NOMO-1 treated with DMSO at 0.1 percent for 48 hours (cell line): ENCODE data around the gene NDUFB3.
"Not testable (repeated sequence)": the region's sequence is repeated elsewhere in the genome, so short reads cannot be mapped to it uniquely, and the experiment has no call there.

Experiments used
- DNase-seq: peaks from one replicate; lab custom pipeline; 2025; ENCODE audit not compliant: unreplicated experiment; lab: John Stamatoyannopoulos, UW

The NDUFB3 gene

DNA sequence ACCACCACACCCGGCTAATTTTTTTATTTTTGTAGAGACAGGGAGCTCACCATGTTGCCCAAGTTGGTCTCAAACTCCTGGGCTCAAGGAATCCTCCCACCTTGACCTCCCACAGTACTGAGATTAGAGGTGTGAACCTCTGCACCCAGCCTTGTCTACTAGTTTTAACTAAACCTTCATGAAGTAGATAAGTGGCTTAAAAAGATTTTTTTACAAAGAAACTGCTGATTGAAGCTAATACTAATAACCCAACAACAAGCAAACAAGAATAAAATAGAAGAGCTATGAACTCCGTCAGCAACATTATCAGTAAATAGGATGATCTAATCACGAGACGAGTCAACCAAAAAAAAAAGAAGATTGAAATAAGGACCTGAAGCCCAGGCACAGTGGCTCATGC, 18.8 kb downstream of the NDUFB3 start:
- DNase-seq, result no peak

DNA sequence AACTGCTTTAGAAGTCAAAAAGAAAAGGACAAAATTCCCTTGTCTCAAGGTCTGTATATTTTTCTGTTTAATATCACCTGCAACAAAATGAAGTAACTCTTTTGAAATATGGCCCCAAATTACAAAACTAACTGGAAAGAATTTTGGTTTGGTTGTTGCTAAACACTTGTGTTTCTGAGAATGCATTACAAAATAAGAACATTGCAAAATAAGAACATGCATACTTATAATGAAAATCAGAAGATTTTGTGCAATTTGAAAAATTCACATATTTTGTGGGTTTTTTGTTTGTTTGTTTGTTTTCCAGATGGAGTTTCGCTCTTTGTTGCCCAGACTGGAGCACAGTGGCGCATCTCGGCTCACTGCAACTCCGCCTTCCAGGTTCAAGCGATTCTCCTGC, 21.8 kb downstream of the NDUFB3 start:
- DNase-seq, result peak; percentile 62

DNA sequence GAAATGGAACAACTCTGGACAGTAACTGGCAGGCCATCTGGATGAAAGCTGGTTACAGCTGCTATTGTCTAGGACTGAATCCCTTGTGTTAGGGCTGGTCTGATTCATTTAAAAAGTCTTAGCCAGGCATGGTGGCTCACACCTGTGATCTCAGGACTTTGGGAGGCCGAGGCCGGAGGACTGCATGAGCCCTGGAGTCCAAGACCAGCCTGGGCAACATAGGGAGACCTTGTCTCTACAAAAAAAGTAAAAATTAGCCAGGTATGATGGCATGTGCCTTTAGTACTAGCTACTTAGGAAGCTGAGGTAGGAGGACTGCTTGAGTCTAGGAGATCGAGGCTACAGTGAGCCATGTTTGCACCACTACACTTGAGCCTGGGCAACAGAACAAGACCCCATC, 28.7 kb downstream of the NDUFB3 start:
- DNase-seq, result no peak

DNA sequence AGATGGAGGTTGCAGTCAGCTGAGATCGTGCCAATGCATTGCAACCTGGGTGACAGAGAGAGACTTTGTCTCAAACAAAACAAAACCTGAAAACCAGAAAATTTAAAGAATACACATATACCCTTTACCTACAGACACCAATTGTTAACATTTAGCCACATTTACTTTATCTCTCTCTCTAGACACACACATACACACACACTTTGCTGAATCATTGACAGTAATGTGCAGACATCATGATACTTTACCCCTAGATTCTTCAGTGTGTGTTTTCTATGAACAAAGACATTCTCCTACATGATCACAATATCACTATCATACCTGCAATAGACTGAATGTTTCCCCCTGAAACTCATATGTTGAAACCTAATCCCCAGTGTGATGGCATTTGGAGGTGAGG, 34.0 kb downstream of the NDUFB3 start:
- no peak for DNase-seq

DNA sequence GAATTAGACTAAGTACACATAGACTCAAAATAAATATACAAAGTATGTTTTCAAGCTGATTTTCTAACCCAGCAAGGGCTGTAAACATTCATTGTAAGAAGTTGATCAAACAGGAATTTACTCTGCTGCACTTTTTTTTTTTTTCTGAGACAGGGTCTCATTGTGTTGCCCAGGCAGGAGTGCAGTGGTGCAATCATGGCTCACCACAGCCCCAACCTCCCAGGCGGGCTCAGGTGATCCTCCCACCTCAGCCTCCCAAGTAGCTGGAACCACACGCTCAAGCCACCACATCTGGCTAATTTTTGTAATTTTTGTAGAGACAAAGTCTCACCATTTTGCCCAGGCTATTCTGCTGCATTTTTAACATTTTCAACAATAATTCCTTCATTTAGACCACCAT, 35.8 kb downstream of the NDUFB3 start:
- DNase-seq, result no peak

DNA sequence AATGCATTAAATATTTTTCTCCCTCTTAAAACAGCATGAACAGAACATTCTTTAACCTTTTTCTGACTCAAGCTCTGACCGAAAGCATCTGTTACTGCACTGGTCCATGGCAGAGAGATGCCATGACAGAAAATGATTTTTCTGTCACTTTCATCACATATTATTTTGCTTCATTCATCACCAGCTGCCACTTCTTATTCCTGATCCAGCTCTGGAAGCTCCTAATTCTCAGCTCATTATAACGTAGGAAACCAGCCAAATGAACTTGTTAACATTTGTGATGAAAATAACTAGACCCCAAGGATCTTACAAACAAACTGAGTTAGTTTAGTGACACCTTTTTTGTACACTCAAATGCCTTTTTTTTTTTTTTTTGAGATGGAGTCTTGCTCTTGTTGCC, 36.5 kb downstream of the NDUFB3 start:
- no peak for DNase-seq

DNA sequence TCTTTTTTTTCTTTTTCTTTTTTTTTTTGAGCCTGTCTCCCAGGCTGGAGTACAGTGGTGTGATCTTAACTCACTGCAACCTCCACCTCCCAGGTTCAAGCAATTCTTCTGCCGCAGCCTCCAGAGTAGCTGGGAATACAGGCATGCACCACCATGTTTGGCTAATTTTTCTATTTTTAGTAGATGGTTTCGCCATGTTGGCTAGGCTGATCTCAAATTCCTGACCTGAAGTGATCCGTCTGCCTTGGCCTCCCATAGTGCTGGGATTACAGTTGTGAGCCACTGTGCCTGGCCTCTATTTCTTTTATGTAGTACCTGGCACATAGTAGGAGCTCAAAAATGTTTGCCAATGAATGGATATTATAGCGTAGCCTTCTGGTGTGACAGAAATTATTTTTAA, 37.4 kb downstream of the NDUFB3 start:
- DNase-seq, result no peak

DNA sequence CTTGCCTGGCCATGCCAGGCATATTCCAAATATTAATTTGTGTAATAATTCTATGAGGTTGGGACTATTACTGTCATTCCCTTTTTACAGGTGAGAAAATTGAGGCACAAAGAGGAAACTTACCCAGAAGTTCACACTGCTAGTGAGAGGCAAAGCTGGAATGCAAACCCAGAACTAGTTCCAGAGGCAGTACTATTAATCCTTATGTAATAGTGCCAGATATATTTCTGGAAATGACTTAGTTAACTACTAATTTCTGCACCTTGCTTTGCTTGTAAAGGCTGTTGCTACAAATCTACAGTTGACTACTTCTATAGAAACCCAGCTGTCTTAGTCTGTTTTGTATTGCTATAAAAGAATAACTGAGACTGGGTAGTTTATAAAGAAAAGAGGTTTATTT, 38.8 kb downstream of the NDUFB3 start:
- DNase-seq, result no peak

DNA sequence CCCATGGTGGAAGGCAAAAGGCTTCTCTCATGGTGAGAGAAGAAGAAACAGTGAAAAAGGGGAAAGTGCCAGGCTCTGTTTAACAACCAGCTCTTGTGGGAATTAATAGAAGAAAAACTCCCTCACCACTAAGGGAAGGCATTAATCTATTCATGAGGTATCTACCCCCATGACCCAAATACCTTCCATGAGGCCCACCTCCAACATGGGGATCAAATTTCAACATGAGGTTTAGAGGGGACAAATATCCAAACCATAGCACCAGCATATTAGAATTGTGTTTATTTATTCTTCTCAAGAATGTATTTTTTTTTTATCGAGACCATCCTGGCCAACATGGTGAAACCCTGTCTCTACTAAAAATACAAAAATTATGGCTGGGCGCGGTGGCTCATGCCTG, 39.3 kb downstream of the NDUFB3 start:
- no peak for DNase-seq

DNA sequence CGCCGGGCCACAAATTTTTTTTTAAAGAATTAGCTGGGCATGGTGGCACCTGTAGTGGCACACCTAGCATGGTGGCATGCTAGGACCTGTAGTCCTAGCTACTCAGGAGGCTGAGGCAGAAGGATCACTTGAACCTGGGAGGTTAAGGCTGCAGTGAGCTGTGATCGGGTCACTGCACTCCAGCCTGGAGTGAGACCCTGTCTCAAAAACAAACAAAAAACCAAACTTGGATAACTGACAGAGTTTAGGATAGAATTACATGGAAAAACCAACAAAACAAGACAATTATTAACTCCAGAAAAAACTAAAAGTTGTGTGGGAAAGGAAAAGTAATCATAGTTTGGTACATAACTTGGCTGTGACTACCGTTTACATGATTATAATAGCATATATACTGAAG, 42.5 kb downstream of the NDUFB3 start:
- no peak for DNase-seq

DNA sequence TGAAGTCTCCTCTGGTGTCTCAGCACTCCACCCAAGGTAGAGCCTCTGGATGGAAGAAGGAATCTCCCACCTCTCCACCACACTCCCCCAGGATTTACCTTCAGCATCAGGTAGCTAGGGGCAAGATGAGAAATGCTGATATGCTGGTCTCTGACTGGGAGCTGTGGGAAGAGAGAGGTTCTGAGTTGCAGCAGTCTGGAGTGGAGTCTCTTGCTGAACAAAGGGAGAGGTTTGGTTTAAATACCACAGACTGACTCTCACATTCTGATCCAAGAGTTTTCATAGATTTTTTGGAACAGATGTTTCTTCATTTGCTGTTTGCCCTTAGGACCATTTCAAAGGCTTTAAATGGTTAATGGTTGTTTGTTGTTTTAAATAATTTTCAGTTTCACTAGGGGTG, 43.0 kb downstream of the NDUFB3 start:
- no peak for DNase-seq

DNA sequence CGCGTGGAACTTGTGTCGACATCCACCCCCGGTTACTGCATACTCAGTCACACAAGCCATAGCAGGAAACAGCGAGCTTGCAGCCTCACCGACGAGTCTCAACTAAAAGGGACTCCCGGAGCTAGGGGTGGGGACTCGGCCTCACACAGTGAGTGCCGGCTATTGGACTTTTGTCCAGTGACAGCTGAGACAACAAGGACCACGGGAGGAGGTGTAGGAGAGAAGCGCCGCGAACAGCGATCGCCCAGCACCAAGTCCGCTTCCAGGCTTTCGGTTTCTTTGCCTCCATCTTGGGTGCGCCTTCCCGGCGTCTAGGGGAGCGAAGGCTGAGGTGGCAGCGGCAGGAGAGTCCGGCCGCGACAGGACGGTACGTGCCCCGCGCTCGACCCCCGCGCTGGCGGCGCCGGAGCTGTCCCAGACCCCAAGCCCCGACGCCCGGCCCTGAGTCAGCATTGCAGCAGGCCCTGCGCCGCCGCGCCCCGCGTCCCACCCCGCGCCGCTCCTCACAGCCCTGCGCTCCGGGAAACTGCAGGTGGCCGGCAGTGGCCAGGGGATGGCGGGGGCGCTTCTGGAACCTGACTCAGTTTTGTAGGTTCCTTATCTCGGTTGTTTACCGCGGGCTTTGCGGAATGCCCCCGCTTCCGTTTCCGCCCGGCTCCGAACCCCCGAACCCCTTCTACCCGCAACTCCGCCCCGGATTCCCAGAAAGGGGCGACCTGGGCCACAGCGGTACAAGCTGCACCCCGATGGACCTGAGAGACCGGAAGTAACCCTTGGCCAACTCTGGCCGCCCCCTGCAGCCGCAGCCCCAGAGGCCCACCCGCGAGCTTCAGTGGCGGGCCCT, 44.5 kb downstream of the NDUFB3 start, which contains the start of gene CFLAR:
Gene CFLAR (plus strand): TSS at position 50 of the 844 bp plus-strand sequence. CDS start 13,702 bp downstream, outside the sequence.
- peak; percentile 67 for DNase-seq

DNA sequence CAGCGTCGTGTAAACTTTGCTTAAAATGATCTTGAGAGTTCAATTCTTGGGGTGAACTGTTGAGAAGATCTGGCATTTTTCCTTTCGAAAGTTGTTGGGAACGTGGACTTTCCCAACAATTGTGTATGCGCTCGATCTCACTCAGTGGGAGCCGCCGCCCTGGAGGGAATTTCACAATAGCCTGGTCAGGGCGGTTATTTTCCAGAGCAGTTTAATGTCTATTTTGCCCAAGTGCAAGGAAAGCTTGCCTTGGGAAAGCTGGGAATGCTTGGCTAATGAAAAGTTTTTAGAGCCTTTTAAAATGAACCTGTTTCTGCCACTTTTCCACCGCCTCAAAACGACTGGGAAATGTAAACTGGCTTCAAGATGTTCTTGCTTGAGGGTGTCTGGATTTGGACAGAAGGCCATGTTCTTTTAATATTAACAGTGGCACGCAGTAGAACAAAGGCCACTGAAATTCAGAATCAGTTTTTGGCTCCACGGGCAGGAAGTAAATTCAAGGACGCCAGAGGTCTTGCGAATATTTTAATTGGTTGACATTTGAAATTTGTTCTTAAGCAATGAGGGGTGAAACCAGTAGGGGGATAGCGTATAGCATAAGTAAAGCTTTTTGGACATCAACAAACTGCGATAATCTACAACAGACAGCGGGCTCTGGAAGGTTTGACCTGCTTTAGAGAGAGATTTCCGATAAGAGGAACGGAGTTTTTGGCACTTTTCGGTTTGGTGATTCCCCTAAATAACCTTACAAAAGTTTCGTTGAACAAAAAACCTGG, 45.3 kb downstream of the NDUFB3 start:
- peak; percentile 89 for DNase-seq

DNA sequence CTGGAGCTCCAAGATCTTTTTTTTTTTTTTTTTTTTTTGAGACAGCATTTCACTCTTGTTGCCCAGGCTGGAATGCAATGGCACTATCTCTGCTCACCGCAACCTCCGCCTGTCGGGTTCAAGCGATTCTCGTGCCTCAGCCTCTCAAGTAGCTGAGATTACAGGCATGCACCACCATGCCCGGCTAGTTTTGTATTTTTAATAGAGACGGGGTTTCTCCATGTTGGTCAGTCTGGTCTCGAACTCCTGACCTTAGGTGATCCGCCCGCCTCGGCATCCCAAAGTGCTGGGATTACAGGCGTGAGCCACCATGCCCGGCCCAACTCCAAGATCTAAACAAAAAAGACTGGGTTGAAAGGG, 45.9 kb downstream of the NDUFB3 start:
- not testable (repeated sequence) for DNase-seq

DNA sequence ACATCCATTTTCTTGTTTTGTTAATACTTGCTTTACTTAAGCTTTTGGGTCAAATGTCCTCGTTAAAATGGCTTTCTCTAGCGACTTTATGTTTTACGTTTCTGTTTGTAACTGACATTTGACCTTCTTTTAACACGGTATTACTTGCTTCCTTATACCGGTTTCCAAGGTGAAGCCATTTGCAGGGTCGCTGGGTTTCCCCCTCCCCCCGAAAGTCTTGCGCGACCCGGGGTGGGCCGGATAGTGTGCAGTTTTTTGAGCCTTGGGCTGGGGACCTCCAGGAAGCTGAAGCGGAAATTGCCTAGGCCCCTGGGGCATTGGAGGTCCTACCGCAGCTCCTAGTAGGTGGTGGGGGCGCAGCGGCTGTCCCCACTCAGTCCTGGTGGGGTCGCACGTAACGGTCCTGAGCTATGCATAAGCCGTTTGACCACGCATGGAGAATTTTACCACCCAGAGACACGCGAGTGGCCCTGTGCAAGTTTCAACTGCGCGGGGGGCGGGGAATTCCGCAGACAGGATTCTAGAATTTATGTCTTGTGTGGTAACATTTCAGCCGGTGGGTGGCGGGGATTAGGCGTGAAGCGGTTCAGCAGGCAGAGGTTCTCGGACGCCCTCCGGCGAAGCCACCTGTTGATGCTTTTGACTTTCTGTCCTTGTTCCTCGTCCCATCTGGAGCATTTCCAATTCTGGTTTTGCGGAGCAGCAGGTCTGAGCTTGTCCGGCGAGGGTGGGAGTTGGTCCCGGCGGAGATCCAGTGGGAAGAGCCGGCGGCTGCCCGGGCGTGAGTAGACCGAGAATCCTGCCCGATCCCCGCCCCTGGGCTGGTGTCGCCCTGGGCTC, 46.5 kb downstream of the NDUFB3 start:
- peak; percentile 85 for DNase-seq

DNA sequence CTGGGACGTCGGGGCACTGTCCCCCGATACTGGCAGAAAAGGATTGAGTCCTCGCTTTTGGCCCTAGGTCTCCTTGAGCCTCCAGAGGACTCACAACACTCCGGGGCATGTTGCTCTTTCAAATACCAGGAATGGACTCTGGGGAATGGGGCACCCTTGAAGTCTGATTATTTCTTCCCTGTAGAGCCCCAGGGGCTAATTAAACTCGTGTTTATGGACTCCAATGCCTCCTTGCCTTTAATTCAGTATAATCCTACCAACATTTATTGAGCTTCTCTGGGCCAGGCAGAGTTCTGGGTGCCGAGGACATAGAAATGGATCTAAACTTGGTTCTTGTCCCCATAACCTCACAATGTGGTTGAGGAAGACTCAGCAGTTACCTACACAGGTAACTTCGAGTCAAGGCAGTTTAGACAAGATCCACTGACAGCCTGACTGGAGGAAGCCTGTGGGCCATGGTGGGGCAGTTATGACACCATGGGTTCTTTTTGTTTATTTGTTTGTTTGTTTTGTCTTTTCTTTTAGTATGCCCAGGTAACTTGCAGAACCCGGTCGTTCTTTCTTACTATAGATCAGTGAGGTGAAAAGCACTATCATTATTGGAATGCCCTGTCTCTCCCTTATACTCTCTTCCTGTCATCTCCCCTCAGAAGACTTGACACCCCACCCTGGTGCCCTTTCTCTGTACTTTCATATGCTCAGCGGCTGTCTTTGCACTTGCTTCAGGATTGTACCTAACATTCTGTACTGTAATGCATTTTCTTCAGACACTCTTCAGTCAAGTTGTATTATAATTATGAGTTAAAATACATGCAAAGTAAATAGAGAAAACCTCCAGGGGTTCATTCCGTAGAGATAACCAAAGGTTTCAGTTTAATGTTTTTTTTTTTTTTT, 47.4 kb downstream of the NDUFB3 start:
- DNase-seq, result peak; percentile 8

DNA sequence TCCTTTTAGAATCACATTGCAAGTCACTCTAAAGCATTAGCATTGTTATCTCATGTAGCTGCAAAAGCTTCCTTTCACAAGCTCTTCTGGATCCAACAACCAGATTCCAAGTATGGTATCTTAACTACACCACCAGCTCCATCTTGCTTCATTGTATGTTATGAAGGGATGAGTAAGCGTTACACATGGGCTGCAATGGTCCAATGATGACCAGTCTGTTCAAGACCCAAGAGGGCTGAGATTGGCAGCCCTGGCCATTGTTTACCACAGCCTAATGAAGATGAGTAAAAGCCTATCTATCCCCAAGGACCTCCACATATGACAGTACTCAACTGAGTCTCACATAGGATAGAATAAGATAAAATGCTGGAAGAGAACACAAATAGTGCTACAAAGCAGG, 50.5 kb downstream of the NDUFB3 start:
- DNase-seq, result no peak

DNA sequence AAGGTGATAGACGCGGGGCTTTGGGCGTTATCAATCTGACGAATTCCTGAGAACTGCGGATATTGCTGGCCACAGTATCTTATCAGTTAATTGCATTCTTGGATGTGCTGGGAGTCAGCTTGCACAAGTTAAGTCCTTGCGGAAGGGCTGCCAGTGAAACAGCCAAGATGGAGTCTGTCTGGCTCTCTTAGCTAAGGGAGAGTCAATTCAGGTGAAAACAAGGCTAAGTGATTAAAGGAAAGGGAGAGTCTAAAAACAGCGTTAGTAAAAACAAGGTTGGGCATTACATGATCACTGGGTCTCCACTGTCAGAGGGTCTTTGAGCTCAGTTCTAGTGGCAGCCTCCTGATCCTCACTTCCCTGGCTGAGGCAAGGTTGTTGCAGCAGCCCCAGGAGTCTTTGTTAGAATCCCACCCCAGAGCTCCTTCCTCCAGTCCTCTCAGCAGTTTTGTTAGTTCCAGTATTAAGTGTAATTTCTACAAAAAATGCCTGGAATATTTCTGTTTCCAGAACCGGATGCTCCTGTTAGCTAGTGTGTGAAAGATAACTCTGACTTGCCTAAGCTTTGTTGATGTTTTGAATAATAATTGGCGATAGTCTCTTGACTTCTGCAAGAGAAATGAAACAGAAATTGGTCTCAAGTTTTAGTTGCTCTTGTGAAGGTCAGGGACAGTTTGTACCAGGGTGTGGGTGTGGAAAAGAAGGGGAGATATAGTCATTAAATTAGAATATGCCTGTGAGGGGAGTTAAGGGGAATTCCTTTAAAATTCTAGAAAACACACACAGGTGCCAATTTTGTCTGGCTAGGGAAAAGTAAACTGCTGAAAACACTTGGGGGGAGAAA, 54.7 kb downstream of the NDUFB3 start:
- no peak for DNase-seq

DNA sequence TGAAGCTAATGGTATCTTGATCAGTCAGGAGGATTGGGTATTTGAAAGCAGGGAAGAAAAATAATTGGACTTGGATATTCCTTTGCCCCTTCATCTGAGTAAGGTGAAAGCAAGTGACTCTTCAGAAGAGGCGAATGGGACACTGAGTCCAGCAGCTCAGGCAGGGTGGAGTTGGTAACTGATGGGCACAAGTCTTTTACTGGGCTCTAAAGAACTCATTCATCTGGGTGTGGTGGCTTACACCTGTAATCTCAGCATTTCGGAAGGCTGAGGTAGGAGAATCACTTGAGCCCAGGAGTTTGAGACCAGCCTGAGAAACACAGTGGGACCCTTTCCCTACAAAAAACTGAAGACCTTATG, 55.3 kb downstream of the NDUFB3 start:
- DNase-seq, result no peak

DNA sequence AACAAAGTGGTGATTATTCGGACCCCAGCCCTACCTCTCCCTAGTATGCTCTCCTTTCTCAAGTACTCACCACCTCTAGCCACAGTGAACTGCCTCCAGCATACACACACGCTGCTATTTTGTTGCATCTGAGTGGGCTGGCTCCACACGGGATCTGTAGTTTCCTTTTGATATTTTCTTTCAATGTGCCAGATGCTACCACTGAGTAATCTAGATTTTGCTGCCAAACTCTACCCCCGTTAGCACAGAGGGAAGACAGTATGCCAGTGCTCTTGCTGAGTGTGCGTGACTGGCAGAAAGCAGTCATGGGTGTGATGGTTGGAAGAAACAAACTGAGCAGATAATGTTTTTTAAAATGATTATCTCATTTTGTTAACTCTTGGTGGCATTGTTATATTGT, 55.8 kb downstream of the NDUFB3 start:
- no peak for DNase-seq
